NCI-H1417 treated with DMSO at 0.1 percent for 48 hours (cell line): Measurements from ENCODE around the gene DENND4C.
"Not testable (repeated sequence)": the region's sequence is repeated elsewhere in the genome, so short reads cannot be mapped to it uniquely, and the experiment has no call there.

Experiments used
- DNase-seq: peaks from one replicate; lab custom pipeline; 2025; lab: John Stamatoyannopoulos, UW

The DENND4C gene

GRCh38 chr9:19224563-19224962, 5.9 kb upstream of the DENND4C start:
- DNase-seq, result no peak

GRCh38 chr9:19229595-19230354, 718 bp upstream of the DENND4C start:
- no peak for DNase-seq

GRCh38 chr9:19231126-19231903, 822 bp downstream of the DENND4C start:
- DNase-seq, result no peak

- no peak for DNase-seq
These were observed 1.7 kb downstream of the DENND4C start for GRCh38 chr9:19231904-19232822.

- DNase-seq, result no peak
These were observed 2.3 kb downstream of the DENND4C start for GRCh38 chr9:19232823-19233194.

- no peak for DNase-seq
These were observed 2.9 kb downstream of the DENND4C start for GRCh38 chr9:19233344-19233743.

GRCh38 chr9:19239955-19240354, 9.5 kb downstream of the DENND4C start:
- DNase-seq, result no peak

- DNase-seq, result no peak
These were observed 11.2 kb downstream of the DENND4C start for GRCh38 chr9:19241728-19242127.

GRCh38 chr9:19243366-19244033, 13.0 kb downstream of the DENND4C start:
- no peak for DNase-seq

GRCh38 chr9:19246891-19247290, 16.4 kb downstream of the DENND4C start:
- no peak for DNase-seq

GRCh38 chr9:19247420-19247819, 16.9 kb downstream of the DENND4C start:
- no peak for DNase-seq

GRCh38 chr9:19250346-19250745, 19.9 kb downstream of the DENND4C start:
- not testable (repeated sequence) for DNase-seq

GRCh38 chr9:19251203-19251602, 20.7 kb downstream of the DENND4C start:
- not testable (repeated sequence) for DNase-seq

- DNase-seq, result not testable (repeated sequence)
These were observed 21.1 kb downstream of the DENND4C start for GRCh38 chr9:19251622-19252021.

GRCh38 chr9:19252174-19252884, 21.8 kb downstream of the DENND4C start:
- no peak for DNase-seq

- DNase-seq, result no peak
These were observed 22.4 kb downstream of the DENND4C start for GRCh38 chr9:19252885-19253219.

GRCh38 chr9:19255112-19255511, 24.6 kb downstream of the DENND4C start:
- no peak for DNase-seq

- no peak for DNase-seq
These were observed 25.3 kb downstream of the DENND4C start for GRCh38 chr9:19255821-19256220.

- not testable (repeated sequence) for DNase-seq
These were observed 29.3 kb downstream of the DENND4C start for GRCh38 chr9:19259665-19260255.

GRCh38 chr9:19265602-19266001, 35.1 kb downstream of the DENND4C start:
- not testable (repeated sequence) for DNase-seq
